ENCODE results near the gene DYNC2LI1. TPM values are rescaled to one million over a fixed set of nuclear protein-coding genes. Genes with fewer than 3 reads are reported as not detected.
A peak's percentile ranks its signal among the peaks of the same experiment; 100 is the strongest.

Gene DYNC2LI1
- total and polyA plus RNA-seq, 2 donors (not counting 1 experiment from before 2014, with no cell fraction given): 23.6 to 24.4 TPM

DNA sequence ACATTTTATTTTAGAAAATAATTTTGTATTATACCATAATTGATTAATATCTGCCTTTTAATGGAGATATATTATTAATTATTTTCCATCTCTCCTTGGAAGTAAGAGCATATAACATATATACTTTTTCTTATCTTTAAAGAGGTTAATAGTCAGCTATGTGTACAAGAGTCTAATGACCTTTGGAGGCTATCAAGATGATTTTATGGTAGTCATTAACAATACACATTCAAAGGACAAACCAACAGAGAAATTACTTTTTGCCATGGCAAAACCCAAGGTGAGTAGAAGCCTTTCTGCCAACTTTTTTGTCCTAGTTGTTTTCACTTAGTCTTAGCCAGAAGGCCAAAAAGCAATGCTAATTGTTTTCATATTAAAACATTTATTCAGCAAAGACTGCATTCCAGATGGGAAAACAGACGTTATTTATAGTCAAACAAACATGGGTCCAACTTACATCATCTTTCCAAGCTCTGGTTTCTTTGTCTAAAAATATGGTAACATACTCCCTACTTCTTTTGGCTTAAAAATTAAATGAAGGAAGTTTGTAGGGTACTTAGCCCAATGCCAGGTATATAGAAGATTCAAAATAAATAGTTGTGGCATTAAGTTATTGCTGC is 9.6 kb upstream of the DYNC2LI1 start:
- TF ChIP-seq, protein P1, sequence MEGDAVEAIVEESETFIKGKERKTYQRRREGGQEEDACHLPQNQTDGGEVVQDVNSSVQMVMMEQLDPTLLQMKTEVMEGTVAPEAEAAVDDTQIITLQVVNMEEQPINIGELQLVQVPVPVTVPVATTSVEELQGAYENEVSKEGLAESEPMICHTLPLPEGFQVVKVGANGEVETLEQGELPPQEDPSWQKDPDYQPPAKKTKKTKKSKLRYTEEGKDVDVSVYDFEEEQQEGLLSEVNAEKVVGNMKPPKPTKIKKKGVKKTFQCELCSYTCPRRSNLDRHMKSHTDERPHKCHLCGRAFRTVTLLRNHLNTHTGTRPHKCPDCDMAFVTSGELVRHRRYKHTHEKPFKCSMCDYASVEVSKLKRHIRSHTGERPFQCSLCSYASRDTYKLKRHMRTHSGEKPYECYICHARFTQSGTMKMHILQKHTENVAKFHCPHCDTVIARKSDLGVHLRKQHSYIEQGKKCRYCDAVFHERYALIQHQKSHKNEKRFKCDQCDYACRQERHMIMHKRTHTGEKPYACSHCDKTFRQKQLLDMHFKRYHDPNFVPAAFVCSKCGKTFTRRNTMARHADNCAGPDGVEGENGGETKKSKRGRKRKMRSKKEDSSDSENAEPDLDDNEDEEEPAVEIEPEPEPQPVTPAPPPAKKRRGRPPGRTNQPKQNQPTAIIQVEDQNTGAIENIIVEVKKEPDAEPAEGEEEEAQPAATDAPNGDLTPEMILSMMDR (conservative IDR thresholded peaks at IDR 0.05 in 1 of 2, IDR thresholded peaks at IDR 0.05 in 1 of 2; ENCODE audit: low read depth in 1 of 2, low read length in 2 of 2): no peak
- TF ChIP-seq EZH2 (IDR thresholded peaks at IDR 0.05; ENCODE audit: low read length, missing control alignments): no peak
- Histone ChIP-seq H3K27me3 (ENCODE audit: control insufficient read depth, insufficient read depth, low read length) (no peaks in the 10 kb centered on the region), H3K9me3 (ENCODE audit: control insufficient read depth, insufficient read depth, low read depth, low read length) (no peaks in the 10 kb centered on the region), H3K4me2 (ENCODE audit: extremely low read depth, insufficient read depth, low read length) (no peak overlapping the region), H3K9ac (ENCODE audit: insufficient read depth, low read length) (no peak overlapping the region), H3K27ac (ENCODE audit: insufficient read depth, low read length) (no peak overlapping the region), H3K79me2 (ENCODE audit: control insufficient read depth, insufficient read depth, low read length) (no peaks in the 10 kb centered on the region), H3K4me1 (ENCODE audit: control insufficient read depth, extremely low read depth, insufficient read depth, low read length) (no peaks in the 10 kb centered on the region), H2AFZ (ENCODE audit: low read length) (no peak overlapping the region), H4K20me1 (ENCODE audit: control insufficient read depth, extremely low read depth, insufficient read depth, low read length) (no peaks in the 10 kb centered on the region), H3K36me3 (ENCODE audit: control insufficient read depth, insufficient read depth, low read length) (no peaks in the 10 kb centered on the region), H3K4me3 (replicated peaks in 1 of 4; ENCODE audit: control extremely low read depth in 1 of 4, insufficient read depth in 1 of 4, low read depth in 3 of 4, low read length in 4 of 4) (no peak overlapping the region)
- peak in 1 of 2 donors; percentile 31 for DNase-seq (ENCODE audit: low read depth in 2 of 2)

DNA sequence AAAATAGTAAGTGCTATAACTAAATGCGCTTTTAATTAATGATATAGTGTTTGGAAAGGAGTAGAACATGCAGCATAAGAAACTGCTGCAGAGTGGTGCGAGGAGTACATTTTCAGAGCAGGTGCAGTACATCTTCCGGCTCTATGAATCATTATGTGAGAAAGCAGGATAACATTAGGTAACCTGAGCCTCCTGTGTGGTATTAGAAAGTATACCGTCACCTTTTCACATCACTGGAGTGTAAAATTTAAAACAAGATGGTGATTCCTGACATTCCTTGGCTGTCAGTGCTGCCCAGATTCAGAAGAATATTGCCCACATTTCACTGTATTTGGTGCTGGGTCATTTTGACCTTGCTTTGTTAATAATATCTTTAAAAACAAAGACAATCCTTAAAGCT is 7.8 kb upstream of the DYNC2LI1 start:
- H2AFZ ChIP-seq (ENCODE audit: low read length): no peak overlapping the region
- no peak overlapping the region for H3K9ac ChIP-seq (ENCODE audit: insufficient read depth, low read length)
- TF ChIP-seq, protein P1 (conservative IDR thresholded peaks at IDR 0.05 in 1 of 2, IDR thresholded peaks at IDR 0.05 in 1 of 2; ENCODE audit: low read depth in 1 of 2, low read length in 2 of 2): no peak
- no peak for TF ChIP-seq EZH2 (IDR thresholded peaks at IDR 0.05; ENCODE audit: low read length, missing control alignments)
- H3K27ac ChIP-seq (ENCODE audit: insufficient read depth, low read length): no peak overlapping the region
- H3K4me1 ChIP-seq (ENCODE audit: control insufficient read depth, extremely low read depth, insufficient read depth, low read length): no peaks in the 10 kb centered on the region
- no peak overlapping the region for H3K4me2 ChIP-seq (ENCODE audit: extremely low read depth, insufficient read depth, low read length)
- H4K20me1 ChIP-seq (ENCODE audit: control insufficient read depth, extremely low read depth, insufficient read depth, low read length): no peaks in the 10 kb centered on the region
- no peaks in the 10 kb centered on the region for H3K27me3 ChIP-seq (ENCODE audit: control insufficient read depth, insufficient read depth, low read length)
- no peaks in the 10 kb centered on the region for H3K36me3 ChIP-seq (ENCODE audit: control insufficient read depth, insufficient read depth, low read length)
- H3K9me3 ChIP-seq (ENCODE audit: control insufficient read depth, insufficient read depth, low read depth, low read length): no peaks in the 10 kb centered on the region
- H3K79me2 ChIP-seq (ENCODE audit: control insufficient read depth, insufficient read depth, low read length): no peaks in the 10 kb centered on the region
- H3K4me3 ChIP-seq (replicated peaks in 1 of 4; ENCODE audit: control extremely low read depth in 1 of 4, insufficient read depth in 1 of 4, low read depth in 3 of 4, low read length in 4 of 4): no peak overlapping the region
- no peak for DNase-seq (ENCODE audit: low read depth in 2 of 2)

DNA sequence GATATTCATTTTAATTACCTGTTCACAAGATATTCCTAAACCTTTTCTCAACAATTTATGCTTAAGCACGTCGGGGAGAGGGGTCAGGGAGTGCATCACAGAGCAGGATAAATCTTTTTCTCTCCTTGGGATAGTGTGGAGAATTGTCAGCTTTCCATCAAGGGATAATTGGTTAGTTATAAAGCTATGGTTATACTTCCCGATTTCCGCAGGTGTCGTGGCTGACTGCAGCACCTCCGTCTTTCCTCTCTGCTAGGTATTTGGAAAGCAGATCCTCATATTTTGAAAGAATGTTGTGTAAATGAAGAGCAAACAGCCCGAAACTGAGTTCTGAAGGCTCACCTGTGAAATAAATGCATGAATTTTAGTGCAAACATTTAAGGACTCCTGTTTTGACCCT is 778 bp downstream of the DYNC2LI1 start:
- Histone ChIP-seq H3K27ac (ENCODE audit: insufficient read depth, low read length) (peak overlapping the region; percentile 90), H3K4me2 (ENCODE audit: extremely low read depth, insufficient read depth, low read length) (peak overlapping the region; percentile 89), H3K9ac (ENCODE audit: insufficient read depth, low read length) (peak overlapping the region; percentile 75), H3K4me1 (ENCODE audit: control insufficient read depth, extremely low read depth, insufficient read depth, low read length) (no peaks in the 10 kb centered on the region), H4K20me1 (ENCODE audit: control insufficient read depth, extremely low read depth, insufficient read depth, low read length) (no peaks in the 10 kb centered on the region), H3K36me3 (ENCODE audit: control insufficient read depth, insufficient read depth, low read length) (peaks cover 1% of the 10 kb centered on the region), H2AFZ (ENCODE audit: low read length) (peak overlapping the region; percentile 89), H3K9me3 (ENCODE audit: control insufficient read depth, insufficient read depth, low read depth, low read length) (no peaks in the 10 kb centered on the region), H3K4me3 (replicated peaks in 1 of 4; ENCODE audit: control extremely low read depth in 1 of 4, insufficient read depth in 1 of 4, low read depth in 3 of 4, low read length in 4 of 4) (peak overlapping the region; percentile 68 to 89 (median 76)), H3K27me3 (ENCODE audit: control insufficient read depth, insufficient read depth, low read length) (no peaks in the 10 kb centered on the region), H3K79me2 (ENCODE audit: control insufficient read depth, insufficient read depth, low read length) (no peaks in the 10 kb centered on the region)
- TF ChIP-seq EZH2 (IDR thresholded peaks at IDR 0.05; ENCODE audit: low read length, missing control alignments): no peak
- TF ChIP-seq, protein P1 (conservative IDR thresholded peaks at IDR 0.05 in 1 of 2, IDR thresholded peaks at IDR 0.05 in 1 of 2; ENCODE audit: low read depth in 1 of 2, low read length in 2 of 2): no peak
- DNase-seq (ENCODE audit: low read depth in 2 of 2): no peak
